HepG2 (cell line): ENCODE data around the gene KRTAP12-1. TPM values are rescaled to one million over a fixed set of nuclear protein-coding genes. Genes with fewer than 3 reads are reported as not detected.
A peak's percentile ranks its signal among the peaks of the same experiment; 100 is the strongest.

Source experiments
- ATM ChIP-seq: fragments of 450-650 bp; IDR thresholded peaks from 2 replicates; pipeline ENCODE4 v1.7.1; 2017; ENCODE audit warnings: mild to moderate bottlenecking, borderline replicate concordance
- CEBPG ChIP-seq: IDR thresholded peaks from 2 replicates; pipeline ENCODE4 v1.6.1; 2016
- DNMT1 ChIP-seq: sonication (generic); formaldehyde crosslinking; IDR thresholded peaks from 2 replicates; pipeline ENCODE4 v1.5.1; 2020; ENCODE audit warnings: mild to moderate bottlenecking, missing genetic modification reagents
- EHMT2 ChIP-seq: fragments of 200-600 bp; sonication (generic); IDR thresholded peaks from 2 replicates; pipeline ENCODE4 v1.7.0; 2017; ENCODE audit warnings: antibody characterized with exemption, low read depth, low read length, borderline replicate concordance
- GATAD1 ChIP-seq: IDR thresholded peaks from 2 replicates; pipeline ENCODE4 v1.6.1; 2016; ENCODE audit warnings: missing genetic modification reagents, missing compliant biosample characterization
- NCOA1 ChIP-seq: sonication (generic); formaldehyde crosslinking; IDR thresholded peaks from 2 replicates; pipeline ENCODE4 v1.9.0; 2021; ENCODE audit warnings: missing genetic modification reagents
- NFKBIZ ChIP-seq: IDR thresholded peaks from 2 replicates; pipeline ENCODE4 v1.6.1; 2018; ENCODE audit warnings: missing genetic modification reagents, missing compliant biosample characterization
- TAF15 ChIP-seq: fragments of 200-400 bp; formaldehyde crosslinking; IDR thresholded peaks from one replicate; pipeline ENCODE4 v1.6.1; 2018; ENCODE audit warnings: mild to moderate bottlenecking, low read depth, low read length; ENCODE audit not compliant: poor library complexity, severe bottlenecking
- YEATS2 ChIP-seq: sonication (generic); formaldehyde crosslinking; IDR thresholded peaks from 2 replicates; pipeline ENCODE4 v1.4.0; 2020; ENCODE audit warnings: missing genetic modification reagents, borderline replicate concordance
- ZBTB7B ChIP-seq: sonication (generic); formaldehyde crosslinking; IDR thresholded peaks from 2 replicates; pipeline ENCODE4 v1.4.0; 2020; ENCODE audit warnings: missing genetic modification reagents
- ZC3H4 ChIP-seq: sonication (generic); formaldehyde crosslinking; IDR thresholded peaks from 2 replicates; pipeline ENCODE4 v1.4.0; 2020; ENCODE audit warnings: missing genetic modification reagents, borderline replicate concordance
- ZNF530 ChIP-seq: sonication (generic); formaldehyde crosslinking; IDR thresholded peaks from 2 replicates; pipeline ENCODE4 v1.5.0; 2020; ENCODE audit warnings: low read depth, mild to moderate bottlenecking, missing genetic modification reagents
- ZNF614 ChIP-seq: IDR thresholded peaks from 2 replicates; pipeline ENCODE4 v1.6.1; 2018; ENCODE audit warnings: missing biosample characterization, missing genetic modification reagents, inconsistent platforms, borderline replicate concordance
- ZNF747 ChIP-seq: sonication (generic); formaldehyde crosslinking; IDR thresholded peaks from 2 replicates; pipeline ENCODE4 v1.8.1; 2023; ENCODE audit warnings: missing genetic modification reagents, mild to moderate bottlenecking, borderline replicate concordance
- polyA plus RNA-seq, 8 experiments: library from polyadenylated mRNA; depleted of rRNA in 3 of 8; stranded (reverse) in 7 of 8; unstranded in 1 of 8; fragments of >200 nt; fragmentation: Illumina TruSeq in 4 of 8; extraction: Trizol in 4 of 8; gene quantifications; 2 replicates each; pipeline versions ENCODE4 v1.2.1 to v1.2.3, GENCODE V29; 2011 to 2016; ENCODE audit warnings: low read depth in 4 of 8, missing spikeins in 1 of 8, mixed read lengths in 1 of 8; ENCODE audit not compliant: insufficient read depth in 1 of 8
- total RNA-seq, 5 experiments: library from RNA; depleted of rRNA; stranded (reverse); fragments of >200 nt; fragmentation: Illumina TruSeq; extraction: Trizol; gene quantifications; 2 replicates each; pipeline ENCODE4 v1.2.3, GENCODE V29; 2016; ENCODE audit warnings: low read depth in 1 of 5
- TF ChIP-seq, protein P1 (sequence below): sonication (generic); formaldehyde crosslinking; IDR thresholded peaks from 2 replicates; pipeline ENCODE4 v1.8.0; 2023; ENCODE audit warnings: mild to moderate bottlenecking, missing genetic modification reagents
- TF ChIP-seq, protein P2 (sequence below): sonication (generic); formaldehyde crosslinking; conservative IDR thresholded peaks from 2 replicates; pipeline ENCODE4 v1.8.0; 2022; ENCODE audit warnings: low read depth, missing genetic modification reagents
- TF ChIP-seq, protein P3 (sequence below): fragments of 450-650 bp; IDR thresholded peaks from 2 replicates; pipeline ENCODE4 v1.6.1; 2016
- TF ChIP-seq, protein P4 (sequence below): IDR thresholded peaks from 2 replicates; pipeline ENCODE4 v1.6.1; 2016; ENCODE audit warnings: low read depth, control low read depth
- TF ChIP-seq, protein P5 (sequence below): sonication (generic); formaldehyde crosslinking; IDR thresholded peaks from 2 replicates; pipeline ENCODE4 v1.4.0; 2020; ENCODE audit warnings: missing genetic modification reagents

KRTAP12-1 gene
- total and polyA plus RNA-seq, 2 of the 13 experiments (the other 11 are each of a cell fraction or from before 2014, with no cell fraction given), result not detected

DNA sequence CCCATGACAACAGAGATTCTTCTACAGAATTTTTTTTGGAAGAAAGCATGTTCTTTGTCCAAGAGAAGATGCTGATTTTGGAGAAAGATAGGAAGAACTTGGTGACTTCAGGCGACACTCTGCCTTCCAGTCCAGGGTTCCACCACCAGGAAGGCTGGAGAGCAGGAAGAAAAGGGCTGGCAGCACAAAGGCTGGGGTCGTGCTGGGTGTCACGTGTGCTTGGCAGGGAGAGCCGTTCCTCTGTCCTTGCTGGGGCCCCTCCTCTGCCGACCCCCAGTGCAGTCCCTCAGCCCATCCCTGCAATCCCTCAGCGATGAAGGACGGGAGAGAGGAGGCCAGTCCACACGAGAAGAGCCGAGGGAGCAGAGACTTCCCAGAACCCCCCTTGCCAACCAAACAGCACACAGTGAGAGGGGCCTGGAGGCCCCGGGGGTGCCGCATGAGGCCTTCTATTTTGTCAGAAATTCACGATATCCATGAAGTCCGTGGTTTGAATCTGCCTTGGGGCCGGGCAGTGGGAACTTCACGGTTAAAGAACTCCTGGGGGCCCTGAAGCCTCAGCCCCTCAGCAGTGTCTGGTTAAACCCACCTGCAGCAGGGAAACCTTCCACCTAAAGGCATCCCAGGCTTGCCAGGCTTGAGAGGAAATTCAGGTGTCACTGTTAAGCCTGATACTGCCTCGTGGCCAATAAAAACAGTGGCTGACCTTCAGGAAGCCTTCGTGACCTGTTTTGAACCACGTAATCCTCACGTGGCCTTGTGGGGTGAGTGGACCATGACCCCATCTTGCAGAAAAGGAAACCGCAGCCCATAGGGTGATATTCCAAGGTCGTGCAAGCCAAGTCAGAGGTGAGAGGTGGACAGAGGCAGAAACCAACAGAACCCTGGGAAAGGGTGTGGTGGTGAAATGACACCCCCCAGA lies 18.4 kb upstream of the KRTAP12-1 start (continued):
- TF ChIP-seq, protein P1, sequence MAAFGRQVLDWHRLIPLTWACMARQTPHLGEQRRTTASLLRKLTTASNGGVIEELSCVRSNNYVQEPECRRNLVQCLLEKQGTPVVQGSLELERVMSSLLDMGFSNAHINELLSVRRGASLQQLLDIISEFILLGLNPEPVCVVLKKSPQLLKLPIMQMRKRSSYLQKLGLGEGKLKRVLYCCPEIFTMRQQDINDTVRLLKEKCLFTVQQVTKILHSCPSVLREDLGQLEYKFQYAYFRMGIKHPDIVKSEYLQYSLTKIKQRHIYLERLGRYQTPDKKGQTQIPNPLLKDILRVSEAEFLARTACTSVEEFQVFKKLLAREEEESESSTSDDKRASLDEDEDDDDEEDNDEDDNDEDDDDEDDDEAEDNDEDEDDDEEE (CRISPR knock-in tag), result no peak
- TF ChIP-seq ZNF747 (CRISPR knock-in tag) (no peak), TAF15 (no peak), GATAD1 (peak; percentile 32; the same call in 1 of the 2 replicates), NFKBIZ (CRISPR knock-in tag) (no peak), ZNF530 (CRISPR knock-in tag) (no peak), ZC3H4 (CRISPR knock-in tag) (no peak), ZBTB7B (CRISPR knock-in tag) (no peak), DNMT1 (no peak), ATM (no peak), YEATS2 (CRISPR knock-in tag) (no peak; the same call in 1 of the 2 replicates), ZNF614 (CRISPR knock-in tag) (no peak), NCOA1 (CRISPR knock-in tag) (peak; percentile 55; the same call in 1 of the 2 replicates), EHMT2 (no peak), CEBPG (peak; percentile 46; the same call in 1 of the 2 replicates)
- TF ChIP-seq, protein P2, sequence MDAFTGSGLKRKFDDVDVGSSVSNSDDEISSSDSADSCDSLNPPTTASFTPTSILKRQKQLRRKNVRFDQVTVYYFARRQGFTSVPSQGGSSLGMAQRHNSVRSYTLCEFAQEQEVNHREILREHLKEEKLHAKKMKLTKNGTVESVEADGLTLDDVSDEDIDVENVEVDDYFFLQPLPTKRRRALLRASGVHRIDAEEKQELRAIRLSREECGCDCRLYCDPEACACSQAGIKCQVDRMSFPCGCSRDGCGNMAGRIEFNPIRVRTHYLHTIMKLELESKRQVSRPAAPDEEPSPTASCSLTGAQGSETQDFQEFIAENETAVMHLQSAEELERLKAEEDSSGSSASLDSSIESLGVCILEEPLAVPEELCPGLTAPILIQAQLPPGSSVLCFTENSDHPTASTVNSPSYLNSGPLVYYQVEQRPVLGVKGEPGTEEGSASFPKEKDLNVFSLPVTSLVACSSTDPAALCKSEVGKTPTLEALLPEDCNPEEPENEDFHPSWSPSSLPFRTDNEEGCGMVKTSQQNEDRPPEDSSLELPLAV (CRISPR knock-in tag), result no peak
- TF ChIP-seq, protein P3, sequence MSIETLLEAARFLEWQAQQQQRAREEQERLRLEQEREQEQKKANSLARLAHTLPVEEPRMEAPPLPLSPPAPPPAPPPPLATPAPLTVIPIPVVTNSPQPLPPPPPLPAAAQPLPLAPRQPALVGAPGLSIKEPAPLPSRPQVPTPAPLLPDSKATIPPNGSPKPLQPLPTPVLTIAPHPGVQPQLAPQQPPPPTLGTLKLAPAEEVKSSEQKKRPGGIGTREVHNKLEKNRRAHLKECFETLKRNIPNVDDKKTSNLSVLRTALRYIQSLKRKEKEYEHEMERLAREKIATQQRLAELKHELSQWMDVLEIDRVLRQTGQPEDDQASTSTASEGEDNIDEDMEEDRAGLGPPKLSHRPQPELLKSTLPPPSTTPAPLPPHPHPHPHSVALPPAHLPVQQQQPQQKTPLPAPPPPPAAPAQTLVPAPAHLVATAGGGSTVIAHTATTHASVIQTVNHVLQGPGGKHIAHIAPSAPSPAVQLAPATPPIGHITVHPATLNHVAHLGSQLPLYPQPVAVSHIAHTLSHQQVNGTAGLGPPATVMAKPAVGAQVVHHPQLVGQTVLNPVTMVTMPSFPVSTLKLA, result 0 out of 2 replicates have a peak, but pooled peaks have one; percentile 34
- TF ChIP-seq, protein P4, sequence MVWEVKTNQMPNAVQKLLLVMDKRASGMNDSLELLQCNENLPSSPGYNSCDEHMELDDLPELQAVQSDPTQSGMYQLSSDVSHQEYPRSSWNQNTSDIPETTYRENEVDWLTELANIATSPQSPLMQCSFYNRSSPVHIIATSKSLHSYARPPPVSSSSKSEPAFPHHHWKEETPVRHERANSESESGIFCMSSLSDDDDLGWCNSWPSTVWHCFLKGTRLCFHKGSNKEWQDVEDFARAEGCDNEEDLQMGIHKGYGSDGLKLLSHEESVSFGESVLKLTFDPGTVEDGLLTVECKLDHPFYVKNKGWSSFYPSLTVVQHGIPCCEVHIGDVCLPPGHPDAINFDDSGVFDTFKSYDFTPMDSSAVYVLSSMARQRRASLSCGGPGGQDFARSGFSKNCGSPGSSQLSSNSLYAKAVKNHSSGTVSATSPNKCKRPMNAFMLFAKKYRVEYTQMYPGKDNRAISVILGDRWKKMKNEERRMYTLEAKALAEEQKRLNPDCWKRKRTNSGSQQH (CRISPR knock-in tag), result no peak
- TF ChIP-seq, protein P5, sequence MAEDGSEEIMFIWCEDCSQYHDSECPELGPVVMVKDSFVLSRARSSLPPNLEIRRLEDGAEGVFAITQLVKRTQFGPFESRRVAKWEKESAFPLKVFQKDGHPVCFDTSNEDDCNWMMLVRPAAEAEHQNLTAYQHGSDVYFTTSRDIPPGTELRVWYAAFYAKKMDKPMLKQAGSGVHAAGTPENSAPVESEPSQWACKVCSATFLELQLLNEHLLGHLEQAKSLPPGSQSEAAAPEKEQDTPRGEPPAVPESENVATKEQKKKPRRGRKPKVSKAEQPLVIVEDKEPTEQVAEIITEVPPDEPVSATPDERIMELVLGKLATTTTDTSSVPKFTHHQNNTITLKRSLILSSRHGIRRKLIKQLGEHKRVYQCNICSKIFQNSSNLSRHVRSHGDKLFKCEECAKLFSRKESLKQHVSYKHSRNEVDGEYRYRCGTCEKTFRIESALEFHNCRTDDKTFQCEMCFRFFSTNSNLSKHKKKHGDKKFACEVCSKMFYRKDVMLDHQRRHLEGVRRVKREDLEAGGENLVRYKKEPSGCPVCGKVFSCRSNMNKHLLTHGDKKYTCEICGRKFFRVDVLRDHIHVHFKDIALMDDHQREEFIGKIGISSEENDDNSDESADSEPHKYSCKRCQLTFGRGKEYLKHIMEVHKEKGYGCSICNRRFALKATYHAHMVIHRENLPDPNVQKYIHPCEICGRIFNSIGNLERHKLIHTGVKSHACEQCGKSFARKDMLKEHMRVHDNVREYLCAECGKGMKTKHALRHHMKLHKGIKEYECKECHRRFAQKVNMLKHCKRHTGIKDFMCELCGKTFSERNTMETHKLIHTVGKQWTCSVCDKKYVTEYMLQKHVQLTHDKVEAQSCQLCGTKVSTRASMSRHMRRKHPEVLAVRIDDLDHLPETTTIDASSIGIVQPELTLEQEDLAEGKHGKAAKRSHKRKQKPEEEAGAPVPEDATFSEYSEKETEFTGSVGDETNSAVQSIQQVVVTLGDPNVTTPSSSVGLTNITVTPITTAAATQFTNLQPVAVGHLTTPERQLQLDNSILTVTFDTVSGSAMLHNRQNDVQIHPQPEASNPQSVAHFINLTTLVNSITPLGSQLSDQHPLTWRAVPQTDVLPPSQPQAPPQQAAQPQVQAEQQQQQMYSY (CRISPR knock-in tag), result no peak; the same call in 1 of the 2 replicates
